Measurements from ENCODE around the gene OR8B4.

DNA sequence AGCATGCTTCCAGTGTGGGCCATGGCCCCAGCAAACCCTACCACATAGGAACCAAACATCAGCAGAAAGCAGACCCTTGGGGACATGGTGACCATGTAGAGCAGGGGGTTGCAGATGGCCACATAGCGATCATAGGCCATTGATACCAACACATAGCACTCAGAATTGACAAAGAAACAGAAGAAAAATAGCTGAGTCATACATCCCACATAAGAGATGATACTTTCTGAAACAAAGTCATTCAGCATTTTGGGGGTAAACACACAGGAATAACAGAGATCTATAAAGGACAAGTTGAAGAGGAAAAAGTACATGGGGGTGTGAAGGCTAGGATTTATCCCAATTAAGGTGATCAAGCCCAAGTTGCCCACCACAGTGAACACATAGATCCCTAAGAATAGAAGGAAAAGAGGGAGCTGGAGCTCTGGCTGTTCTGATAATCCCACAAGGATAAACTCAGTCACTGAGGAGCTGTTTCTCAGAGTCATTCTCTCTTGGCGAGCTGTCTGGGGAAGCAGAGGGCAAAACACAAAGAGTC is at the start of gene OR8B4:
- TF ChIP-seq, protein P1, sequence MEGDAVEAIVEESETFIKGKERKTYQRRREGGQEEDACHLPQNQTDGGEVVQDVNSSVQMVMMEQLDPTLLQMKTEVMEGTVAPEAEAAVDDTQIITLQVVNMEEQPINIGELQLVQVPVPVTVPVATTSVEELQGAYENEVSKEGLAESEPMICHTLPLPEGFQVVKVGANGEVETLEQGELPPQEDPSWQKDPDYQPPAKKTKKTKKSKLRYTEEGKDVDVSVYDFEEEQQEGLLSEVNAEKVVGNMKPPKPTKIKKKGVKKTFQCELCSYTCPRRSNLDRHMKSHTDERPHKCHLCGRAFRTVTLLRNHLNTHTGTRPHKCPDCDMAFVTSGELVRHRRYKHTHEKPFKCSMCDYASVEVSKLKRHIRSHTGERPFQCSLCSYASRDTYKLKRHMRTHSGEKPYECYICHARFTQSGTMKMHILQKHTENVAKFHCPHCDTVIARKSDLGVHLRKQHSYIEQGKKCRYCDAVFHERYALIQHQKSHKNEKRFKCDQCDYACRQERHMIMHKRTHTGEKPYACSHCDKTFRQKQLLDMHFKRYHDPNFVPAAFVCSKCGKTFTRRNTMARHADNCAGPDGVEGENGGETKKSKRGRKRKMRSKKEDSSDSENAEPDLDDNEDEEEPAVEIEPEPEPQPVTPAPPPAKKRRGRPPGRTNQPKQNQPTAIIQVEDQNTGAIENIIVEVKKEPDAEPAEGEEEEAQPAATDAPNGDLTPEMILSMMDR (IDR thresholded peaks at IDR 0.05; ENCODE audit: low read depth, low read length): no peak
- TF ChIP-seq EZH2phosphoT487 (IDR thresholded peaks at IDR 0.05; ENCODE audit: low read depth): no peak

Measured in OCI-LY3 (cell line).